Activated CD4-positive, alpha-beta memory T cell treated with anti-CD3 and anti-CD28 coated beads, Interleukin-2, amount 10 ng/mL, durations not matched to agents 7 days and 5 days (primary cell): Measurements from ENCODE around the gene CNKSR1. TPM values are rescaled to one million over a fixed set of nuclear protein-coding genes. Genes with fewer than 3 reads are reported as not detected.

Experiments used
- CTCF ChIA-PET: fragments of 350-600 bp; sonication (Branson Sonifier 250); formaldehyde crosslinking; loops from one replicate; lab custom pipeline; 2021; ENCODE audit warnings: antibody characterized with exemption, inconsistent platforms; lab: Charles Lee
- POLR2A ChIA-PET: fragments of 350-600 bp; sonication (Branson Sonifier 250); formaldehyde crosslinking; loops from one replicate; lab custom pipeline; 2021; ENCODE audit warnings: antibody characterized with exemption; lab: Charles Lee
- DNase-seq: peaks from one replicate; pipeline ENCODE4 v3.0.0-alpha.2; 2020
- H3K27ac Mint-ChIP-seq: one replicate; pipeline ENCODE4 v1.8.0; 2021; ENCODE audit warnings: mild to moderate bottlenecking, mixed read lengths
- H3K27me3 Mint-ChIP-seq: one replicate; pipeline ENCODE4 v1.8.0; 2021; ENCODE audit warnings: mixed read lengths
- H3K36me3 Mint-ChIP-seq: one replicate; pipeline ENCODE4 v1.8.0; 2021; ENCODE audit warnings: low read depth, mixed read lengths
- H3K4me1 Mint-ChIP-seq: one replicate; pipeline ENCODE4 v1.8.0; 2021; ENCODE audit warnings: mixed read lengths
- H3K4me3 Mint-ChIP-seq: one replicate; pipeline ENCODE4 v1.8.0; 2021; ENCODE audit warnings: mild to moderate bottlenecking, mixed read lengths
- H3K9me3 Mint-ChIP-seq: one replicate; pipeline ENCODE4 v1.8.0; 2021; ENCODE audit warnings: mixed read lengths
- total RNA-seq, 2 experiments: library from RNA; stranded (reverse); gene quantifications; one replicate each; pipeline ENCODE4 v1.2.3, GENCODE V29; 2021

Gene CNKSR1
- total RNA-seq, 2 experiments from 2014 or later, result 1.8 to 5.3 TPM

DNA sequence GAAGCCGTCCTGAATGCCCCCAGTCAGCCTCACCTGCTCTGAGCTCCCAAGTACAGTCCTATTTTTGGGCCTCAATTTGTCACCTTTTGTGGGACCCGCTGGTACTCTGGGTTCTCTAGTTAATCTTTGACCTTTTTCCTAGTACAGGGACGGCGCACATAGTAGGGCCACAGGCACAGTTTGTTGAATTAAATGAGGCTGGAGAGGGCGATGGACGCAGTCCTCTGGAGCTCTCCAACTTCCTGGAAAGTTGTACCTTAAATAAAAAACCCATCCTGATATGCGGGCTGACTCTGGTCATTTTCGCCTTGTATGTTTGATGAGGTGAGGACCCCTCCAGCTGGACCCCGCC is 13.6 kb upstream of the CNKSR1 start:
- Mint-ChIP-seq H3K27ac (no peak overlapping the region), H3K36me3 (no peaks in the 10 kb centered on the region), H3K27me3 (peaks cover 37% of the 10 kb centered on the region), H3K4me1 (peaks cover 30% of the 10 kb centered on the region), H3K4me3 (no peak overlapping the region), H3K9me3 (no peaks in the 10 kb centered on the region)
- no peak for DNase-seq
- CTCF ChIA-PET, result interaction anchor here (0.7 to 2.3 kb wide), 9 partner anchors 18 to 269 kb away, joined by 3 to 5 read pairs (median 3); partner anchors contain the start of genes CEP85 and DHDDS
- POLR2A ChIA-PET, result interaction anchor here (2.0 kb wide), 1 partner anchor 70 kb away, joined by 7 read pairs; the partner anchor contains the start of gene CEP85

DNA sequence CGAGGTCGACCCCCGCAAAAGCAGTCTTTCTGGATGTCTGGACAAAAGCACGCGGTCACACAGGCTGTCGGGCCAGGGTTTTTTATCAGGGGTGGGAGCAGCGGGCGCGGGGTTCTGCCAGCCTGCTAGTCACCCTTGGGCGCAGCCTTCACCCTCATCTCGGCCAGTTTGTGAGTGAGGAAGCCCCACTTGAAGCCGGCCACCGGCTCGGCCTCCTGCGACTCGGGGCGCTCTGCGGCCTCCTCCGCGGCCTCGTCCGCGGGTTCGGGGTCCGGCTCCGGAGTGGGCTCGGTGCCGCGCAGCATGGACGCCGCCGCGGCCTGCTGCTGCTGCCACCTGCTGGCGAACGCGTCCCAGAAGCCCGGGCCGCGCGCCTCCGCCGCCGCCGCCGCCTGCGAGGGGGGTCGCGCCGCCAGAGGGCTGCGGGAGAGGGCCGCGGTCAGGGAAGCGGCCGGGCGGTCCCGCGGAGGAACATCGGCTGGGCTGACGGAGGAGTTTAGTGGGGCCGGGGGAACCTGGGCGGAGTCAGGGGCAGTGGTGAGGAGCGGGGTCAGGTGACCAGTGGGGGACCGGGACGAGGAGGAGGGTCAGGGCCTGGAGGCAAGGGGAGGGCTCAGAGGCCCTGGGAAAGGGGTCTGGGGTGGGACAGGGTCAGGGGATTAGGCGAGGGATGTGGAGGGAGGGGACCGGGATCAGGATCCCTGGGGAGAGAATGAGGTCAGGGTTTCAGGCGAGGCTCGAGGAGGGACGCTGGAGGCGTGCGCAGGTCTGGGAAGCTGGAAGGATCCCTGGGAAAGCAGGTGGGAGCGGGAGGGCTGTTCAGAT is 13.0 kb upstream of the CNKSR1 start:
- peaks cover 32% of the 10 kb centered on the region for H3K27me3 Mint-ChIP-seq
- H3K27ac Mint-ChIP-seq, result no peak overlapping the region
- no peak overlapping the region for H3K4me3 Mint-ChIP-seq
- CTCF ChIA-PET, result interaction anchor here (0.7 to 2.3 kb wide), 9 partner anchors 19 to 268 kb away, joined by 3 to 8 read pairs (median 3); partner anchors contain the start of genes CEP85 and DHDDS
- no peaks in the 10 kb centered on the region for H3K36me3 Mint-ChIP-seq
- POLR2A ChIA-PET, result interaction anchor here (2.0 kb wide), 1 partner anchor 70 kb away, joined by 7 read pairs; the partner anchor contains the start of gene CEP85
- no peaks in the 10 kb centered on the region for H3K9me3 Mint-ChIP-seq
- peak; percentile 52 for DNase-seq
- peaks cover 31% of the 10 kb centered on the region for H3K4me1 Mint-ChIP-seq

DNA sequence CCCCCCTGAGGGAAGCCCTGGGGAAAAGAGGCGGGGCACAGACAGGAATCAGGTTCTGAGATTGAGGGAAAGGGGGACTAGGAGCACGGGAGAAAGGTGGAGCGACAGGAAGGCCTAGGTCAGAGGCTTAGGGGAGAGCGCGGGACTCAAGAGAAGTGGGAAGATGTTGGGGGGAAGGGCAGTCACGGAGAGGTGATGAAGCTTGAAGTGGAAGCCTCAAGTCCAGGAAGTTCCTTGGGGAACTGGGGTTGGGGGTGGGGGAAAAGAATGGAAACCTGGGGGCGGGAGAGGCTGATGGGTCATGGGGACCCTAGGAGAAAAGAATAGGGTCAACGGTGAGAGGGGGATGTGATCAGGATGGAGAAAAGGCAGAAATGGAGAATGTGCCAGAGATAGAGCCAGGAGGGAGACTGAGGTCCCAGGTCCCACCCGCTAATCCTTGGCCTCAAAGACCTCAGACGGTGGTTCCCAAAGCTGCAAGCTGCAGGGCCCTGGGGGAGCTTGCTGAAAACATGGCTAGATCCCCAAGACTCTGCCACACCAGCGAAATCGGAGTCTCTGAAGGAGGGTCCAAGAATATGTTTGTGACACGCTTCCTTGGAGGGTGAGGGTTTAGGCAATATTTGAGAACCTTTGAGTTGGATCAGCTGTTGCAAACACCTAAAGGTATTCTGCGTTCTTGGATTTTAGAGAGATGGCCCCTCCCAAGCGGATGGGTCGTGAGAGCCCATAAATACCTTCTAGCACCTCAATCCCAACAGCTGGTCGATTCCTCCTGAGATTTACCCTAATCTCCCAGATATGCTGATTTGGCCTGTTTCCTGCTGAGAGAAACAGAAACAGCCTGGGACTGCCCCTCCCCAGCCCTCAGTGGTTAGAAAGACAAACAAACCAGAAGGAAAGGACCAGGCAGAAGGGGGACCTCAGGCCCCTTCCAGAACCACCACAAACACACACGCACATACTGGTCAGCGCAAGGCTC is 12.1 kb upstream of the CNKSR1 start:
- ChIA-PET POLR2A (no interaction called here), CTCF (interaction anchor here (0.8 to 2.3 kb wide), 5 partner anchors 8 to 70 kb away, joined by 3 to 8 read pairs (median 4); partner anchors contain the start of gene CEP85)
- no peak overlapping the region for H3K27ac Mint-ChIP-seq
- H3K9me3 Mint-ChIP-seq, result no peaks in the 10 kb centered on the region
- peaks cover 26% of the 10 kb centered on the region for H3K27me3 Mint-ChIP-seq
- no peak for DNase-seq
- peak overlapping the region; percentile 7 for H3K4me3 Mint-ChIP-seq
- H3K4me1 Mint-ChIP-seq, result peaks cover 31% of the 10 kb centered on the region
- H3K36me3 Mint-ChIP-seq, result no peaks in the 10 kb centered on the region

DNA sequence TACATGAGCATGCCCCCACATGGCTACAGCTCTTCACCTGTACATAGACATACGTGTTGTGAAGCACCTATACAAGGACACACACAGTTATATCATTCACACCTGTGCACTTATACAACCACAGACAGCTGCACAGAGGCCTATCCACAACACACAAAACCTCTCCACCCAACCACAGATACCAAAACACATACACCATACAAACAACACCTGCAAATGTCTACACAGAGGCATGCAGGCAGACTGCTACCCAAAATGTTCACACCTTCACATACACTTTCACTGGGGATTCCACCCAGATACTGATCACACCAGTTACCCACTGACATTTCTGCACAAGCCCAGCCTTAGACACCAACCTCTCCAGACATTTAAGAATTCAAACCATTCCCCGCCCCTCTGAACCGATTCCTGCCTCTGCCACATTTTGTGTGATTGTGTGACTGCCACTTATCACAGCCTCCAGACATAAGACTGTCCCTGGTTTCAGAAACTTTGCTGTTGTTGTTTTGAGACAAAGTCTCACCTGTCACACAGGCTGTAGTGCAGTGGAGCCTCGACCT is 10.5 kb upstream of the CNKSR1 start:
- Mint-ChIP-seq H3K4me1 (peaks cover 44% of the 10 kb centered on the region), H3K36me3 (no peaks in the 10 kb centered on the region), H3K27me3 (peaks cover 21% of the 10 kb centered on the region), H3K4me3 (no peak overlapping the region), H3K27ac (no peak overlapping the region), H3K9me3 (no peaks in the 10 kb centered on the region)
- ChIA-PET POLR2A (interaction anchor here (0.6 to 1.1 kb wide), 2 partner anchors 40 to 67 kb away, joined by 3 read pairs; partner anchors contain the start of gene CEP85), CTCF (interaction anchor here (1.0 kb wide), 1 partner anchor 67 kb away, joined by 3 read pairs; the partner anchor contains the start of gene CEP85)
- no peak for DNase-seq

DNA sequence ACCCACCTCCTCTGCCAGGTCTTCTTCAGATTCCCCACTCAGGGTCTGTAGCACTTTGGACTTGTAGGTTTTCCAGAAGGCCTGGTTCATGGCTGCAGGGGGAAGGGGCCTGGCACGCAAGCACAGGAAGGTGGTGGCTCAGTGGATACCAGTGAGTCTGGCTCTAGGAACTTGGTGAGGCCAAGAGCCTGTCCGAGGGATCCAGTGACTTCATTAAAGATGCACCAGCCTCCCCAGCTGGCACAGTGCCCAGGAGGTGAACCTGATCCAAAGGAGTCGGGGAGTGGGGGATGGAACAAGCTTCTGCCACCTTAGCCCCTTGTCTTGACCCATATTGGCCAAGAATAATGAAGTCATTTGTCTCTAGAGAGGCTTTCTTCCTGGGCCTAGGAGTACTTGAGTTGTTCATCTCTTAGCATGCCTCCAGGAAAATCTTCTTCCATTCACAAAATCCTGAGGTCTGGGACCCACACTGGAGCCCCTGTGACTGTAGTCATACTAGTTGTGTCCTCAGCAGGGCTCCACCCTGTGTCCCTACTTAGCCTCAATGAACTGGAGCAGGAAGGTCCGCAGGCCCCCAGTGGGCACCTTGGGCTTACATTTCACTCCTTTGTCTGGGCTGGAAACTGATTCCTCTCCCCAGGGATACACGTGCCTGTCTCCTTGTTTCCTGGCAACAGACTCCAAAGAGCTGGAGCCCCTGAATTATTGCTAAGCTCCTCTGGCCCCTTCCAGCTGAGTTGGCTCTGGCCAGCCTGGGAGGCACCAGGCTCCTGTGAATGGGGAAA is 8.7 kb upstream of the CNKSR1 start, which contains the start of gene C1orf232:
Gene C1orf232 (minus strand): TSS at position 554 of the 788 bp plus-strand sequence. CDS start 464 bp downstream, at position 90.
- Mint-ChIP-seq H3K4me1 (peaks cover 38% of the 10 kb centered on the region), H3K4me3 (peak within 1 kb of the TSS; percentile 83), H3K27ac (peak within 1 kb of the TSS; percentile 70), H3K36me3 (no peaks in the 10 kb centered on the region), H3K9me3 (no peaks in the 10 kb centered on the region), H3K27me3 (peaks cover 9% of the 10 kb centered on the region)
- ChIA-PET POLR2A (interaction anchor here (4.6 kb wide), 1 partner anchor 66 kb away, joined by 46 read pairs; the partner anchor contains the start of gene CEP85), CTCF (interaction anchor here (1.3 to 2.8 kb wide), 8 partner anchors 26 to 249 kb away, joined by 3 to 114 read pairs (median 10); partner anchors contain the start of genes CEP85 and SH3BGRL3)
- DNase-seq, result no peak

DNA sequence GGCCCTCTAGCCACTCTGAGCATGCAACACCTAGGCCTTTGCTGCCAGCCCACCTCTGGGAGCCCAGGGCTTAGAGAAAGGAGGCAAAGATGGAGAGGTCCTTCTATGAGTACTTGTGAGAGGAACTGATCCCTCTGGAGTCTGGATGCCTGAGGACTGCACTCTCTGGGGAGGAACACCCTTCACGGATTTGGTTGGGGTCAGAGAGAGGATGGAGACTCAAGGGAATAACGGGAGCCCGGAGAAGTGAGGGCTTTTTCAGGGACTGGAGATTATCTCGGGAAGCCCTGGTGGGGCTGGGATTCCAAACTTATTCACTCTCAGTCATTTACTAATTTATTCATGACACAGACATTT is 8.1 kb upstream of the CNKSR1 start:
- ChIA-PET CTCF (interaction anchor here (0.7 to 2.8 kb wide), 52 partner anchors 8 to 331 kb away, joined by 3 to 114 read pairs (median 5); partner anchors contain the start of genes CD52, CEP85, CNKSR1 and FAM110D), POLR2A (interaction anchor here (0.6 to 4.6 kb wide), 13 partner anchors 13 to 263 kb away, joined by 3 to 46 read pairs (median 4); partner anchors contain the start of genes CEP85, PAFAH2, SH3BGRL3 and STMN1)
- Mint-ChIP-seq H3K9me3 (no peaks in the 10 kb centered on the region), H3K27ac (no peak overlapping the region), H3K4me1 (peaks cover 37% of the 10 kb centered on the region), H3K27me3 (peaks cover 5% of the 10 kb centered on the region), H3K4me3 (peak overlapping the region; percentile 83), H3K36me3 (no peaks in the 10 kb centered on the region)
- DNase-seq, result no peak

DNA sequence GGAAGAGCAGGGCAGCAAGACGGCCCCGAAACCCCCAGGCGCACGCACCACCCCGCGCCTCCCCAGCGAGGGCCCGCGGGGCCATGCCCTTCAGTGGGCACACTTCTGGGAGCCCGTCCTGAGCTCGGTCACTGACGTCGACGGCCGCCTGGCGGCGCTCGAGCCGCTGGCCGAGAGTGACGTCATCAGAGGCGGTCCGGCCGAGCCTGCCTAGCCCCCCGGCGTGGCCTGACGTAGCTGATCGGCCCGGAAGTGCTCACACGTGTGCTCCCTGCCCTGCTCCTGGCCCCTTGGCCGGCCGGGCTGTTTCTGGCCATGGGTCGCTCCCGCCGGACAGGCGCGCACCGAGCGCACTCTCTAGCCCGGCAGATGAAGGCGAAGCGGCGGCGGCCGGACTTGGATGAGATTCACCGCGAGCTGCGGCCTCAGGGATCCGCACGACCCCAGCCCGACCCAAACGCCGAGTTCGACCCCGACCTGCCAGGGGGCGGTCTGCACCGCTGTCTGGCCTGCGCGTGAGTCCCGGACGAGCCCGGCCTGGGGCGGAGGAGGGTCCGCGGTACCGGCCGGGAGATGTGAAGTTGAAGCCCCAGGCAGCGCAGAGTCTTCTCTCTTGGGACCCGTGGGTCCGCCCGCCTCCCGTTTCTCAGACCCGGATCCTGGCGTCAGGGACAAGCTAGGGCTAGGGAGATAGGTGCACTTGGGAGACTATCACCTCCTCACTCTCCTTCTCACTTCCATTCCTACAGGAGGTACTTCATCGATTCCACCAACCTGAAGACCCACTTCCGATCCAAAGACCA is 7.4 kb upstream of the CNKSR1 start, which contains the start of gene ZNF593:
Gene ZNF593 (plus strand): TSS at position 240 of the 803 bp plus-strand sequence. CDS start 76 bp downstream, at position 316.
- no peaks in the 10 kb centered on the region for H3K36me3 Mint-ChIP-seq
- peak within 1 kb of the TSS; percentile 83 for H3K4me3 Mint-ChIP-seq
- H3K27me3 Mint-ChIP-seq, result no peaks in the 10 kb centered on the region
- peak within 1 kb of the TSS; percentile 70 for H3K27ac Mint-ChIP-seq
- H3K4me1 Mint-ChIP-seq, result peaks cover 32% of the 10 kb centered on the region
- H3K9me3 Mint-ChIP-seq, result no peaks in the 10 kb centered on the region
- ChIA-PET CTCF (interaction anchor here (0.7 to 2.8 kb wide), 62 partner anchors 8 to 730 kb away, joined by 3 to 114 read pairs (median 5); partner anchors contain the start of genes CD52, CEP85, CNKSR1 and FAM110D), POLR2A (interaction anchor here (0.6 to 4.6 kb wide), 13 partner anchors 12 to 264 kb away, joined by 3 to 46 read pairs (median 4); partner anchors contain the start of genes CEP85, PAFAH2, SH3BGRL3 and STMN1)
- peak; percentile 90 for DNase-seq

DNA sequence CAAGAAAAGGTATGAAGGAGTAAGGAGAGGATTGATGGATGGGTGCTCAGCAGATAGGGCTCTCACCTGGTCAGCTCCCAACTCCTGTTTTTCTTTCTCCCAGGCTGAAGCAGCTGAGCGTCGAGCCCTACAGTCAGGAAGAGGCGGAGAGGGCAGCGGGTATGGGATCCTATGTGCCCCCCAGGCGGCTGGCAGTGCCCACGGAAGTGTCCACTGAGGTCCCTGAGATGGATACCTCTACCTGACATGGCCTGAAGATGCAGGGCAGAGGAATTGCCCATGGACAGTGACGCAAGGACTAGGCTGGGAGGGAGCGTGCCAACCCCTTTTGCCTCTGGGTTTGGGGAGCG is 6.8 kb upstream of the CNKSR1 start:
- Mint-ChIP-seq H3K36me3 (no peaks in the 10 kb centered on the region), H3K4me3 (peak overlapping the region; percentile 83), H3K9me3 (no peaks in the 10 kb centered on the region), H3K4me1 (peaks cover 27% of the 10 kb centered on the region), H3K27me3 (no peaks in the 10 kb centered on the region), H3K27ac (peak overlapping the region; percentile 70)
- CTCF ChIA-PET, result interaction anchor here (1.1 to 2.8 kb wide), 28 partner anchors 9 to 730 kb away, joined by 3 to 114 read pairs (median 5); partner anchors contain the start of genes CEP85, FAM110D, GPATCH3 and SH3BGRL3
- POLR2A ChIA-PET, result interaction anchor here (1.2 to 4.6 kb wide), 10 partner anchors 11 to 246 kb away, joined by 3 to 46 read pairs (median 4); partner anchors contain the start of genes CEP85 and SH3BGRL3
- no peak for DNase-seq

DNA sequence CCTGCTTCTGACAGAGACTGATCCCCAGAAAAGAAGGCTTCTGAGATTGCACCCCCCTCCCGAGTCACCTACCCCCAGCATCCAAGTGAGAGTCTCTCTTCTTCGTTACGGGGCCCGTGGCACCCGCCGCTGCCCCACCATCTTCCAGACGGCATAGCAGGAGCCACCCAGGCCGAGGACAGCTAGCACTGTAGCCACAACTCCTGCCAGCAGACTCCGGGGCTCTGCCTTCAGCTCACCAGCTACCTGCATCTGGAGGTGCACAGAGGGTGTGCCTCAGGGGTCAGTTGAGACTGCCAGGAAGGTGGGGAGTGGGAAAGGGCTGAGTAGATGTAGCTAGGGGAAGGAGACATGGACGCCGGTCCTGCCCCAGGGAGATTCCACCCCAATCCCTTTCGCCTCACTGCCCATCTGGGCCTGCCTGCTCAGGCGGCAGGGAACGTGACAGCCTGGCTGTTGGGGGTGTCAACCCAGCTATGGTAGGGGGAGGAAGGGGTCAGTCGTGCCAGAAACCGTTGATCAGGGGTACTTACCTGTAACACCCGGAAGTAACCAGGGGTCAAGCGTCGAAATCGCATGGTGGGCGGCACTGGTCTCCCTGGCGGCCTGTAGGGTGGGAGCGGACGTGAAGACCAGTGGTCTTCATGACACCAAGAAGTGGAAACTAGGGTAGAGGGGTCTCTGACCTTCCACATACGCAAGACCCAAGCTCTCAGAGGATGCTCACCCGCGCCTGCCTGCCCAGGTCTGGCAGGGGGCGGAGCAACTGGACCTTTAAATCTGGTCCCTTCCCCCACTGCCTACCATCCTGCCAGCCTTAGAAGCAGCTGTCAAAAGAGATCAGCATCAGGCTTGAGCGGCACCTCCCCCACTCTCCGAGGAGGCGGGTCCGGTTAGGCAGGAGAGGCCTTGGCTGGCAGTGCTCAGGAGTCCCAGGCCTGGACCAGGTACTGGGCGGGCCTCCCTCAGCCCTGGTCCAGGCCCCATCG is 5.9 kb upstream of the CNKSR1 start, which contains the start of gene ZNF593OS:
Gene ZNF593OS (minus strand): TSS at position 749 of the 989 bp plus-strand sequence. CDS start 171 bp downstream, at position 578.
- DNase-seq, result no peak
- Mint-ChIP-seq H3K36me3 (no peaks in the 10 kb centered on the region), H3K4me3 (peak within 1 kb of the TSS; percentile 83), H3K27ac (no peak within 1 kb of the TSS), H3K9me3 (no peaks in the 10 kb centered on the region), H3K27me3 (no peaks in the 10 kb centered on the region), H3K4me1 (peaks cover 21% of the 10 kb centered on the region)
- POLR2A ChIA-PET, result interaction anchor here (3.0 to 4.6 kb wide), 2 partner anchors 31 to 63 kb away, joined by 17 to 46 read pairs; partner anchors contain the start of gene CEP85
- CTCF ChIA-PET, result interaction anchor here (0.6 to 3.6 kb wide), 4 partner anchors 14 to 62 kb away, joined by 3 to 37 read pairs (median 22); partner anchors contain the start of genes CEP85 and FAM110D
